ENCODE results near the gene BCL11A. TPM values are rescaled to one million over a fixed set of nuclear protein-coding genes. Genes with fewer than 3 reads are reported as not detected.

The BCL11A gene
- total RNA-seq, 4 donors from 2014 or later = 23.9 to 46.2 (median 33.8) TPM

DNA sequence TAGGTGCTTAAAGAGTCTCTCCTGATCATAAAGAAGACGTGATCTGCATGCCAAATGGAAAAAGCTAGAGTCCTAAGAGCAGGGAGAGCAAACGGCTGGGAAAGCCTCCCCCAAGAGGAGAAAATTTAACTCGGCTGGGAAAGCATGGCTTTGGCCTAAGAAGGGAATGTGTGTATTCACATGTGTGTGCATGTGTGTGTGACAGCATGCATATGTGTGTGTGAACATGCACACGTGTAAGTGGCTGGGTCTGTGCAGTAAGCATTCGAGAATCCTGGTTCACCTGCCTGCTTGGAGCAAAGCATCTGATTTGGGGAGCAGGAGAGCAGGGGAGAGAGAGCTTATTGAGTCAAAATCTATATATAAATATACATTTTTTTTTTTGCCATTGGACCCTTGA lies 30.1 kb upstream of the BCL11A start:
- Histone ChIP-seq H3K27ac (no peak overlapping the region), H3K4me3 (no peak overlapping the region), H3K9me3 (no peaks in the 10 kb centered on the region), H3K4me1 (peaks cover 0 to 21% (median 0%) of the 10 kb centered on the region in 3 donors), H3K36me3 (no peaks in the 10 kb centered on the region), H3K27me3 (peaks cover 0 to 56% (median 0%) of the 10 kb centered on the region in 4 donors)
- DNase-seq = no peak
- WGBS, 2 donors = 65 to 78% methylated on average over 5 of the region's 5 CpGs
- intact Hi-C loops (cut with DNase I) = loop anchor here (10.0 kb wide), 1 partner anchor 1819 kb away; no protein-coding TSS in a partner anchor
- TF ChIP-seq POLR2A (IDR thresholded peaks at IDR 0.05) = no peak
- TF ChIP-seq, protein P1, sequence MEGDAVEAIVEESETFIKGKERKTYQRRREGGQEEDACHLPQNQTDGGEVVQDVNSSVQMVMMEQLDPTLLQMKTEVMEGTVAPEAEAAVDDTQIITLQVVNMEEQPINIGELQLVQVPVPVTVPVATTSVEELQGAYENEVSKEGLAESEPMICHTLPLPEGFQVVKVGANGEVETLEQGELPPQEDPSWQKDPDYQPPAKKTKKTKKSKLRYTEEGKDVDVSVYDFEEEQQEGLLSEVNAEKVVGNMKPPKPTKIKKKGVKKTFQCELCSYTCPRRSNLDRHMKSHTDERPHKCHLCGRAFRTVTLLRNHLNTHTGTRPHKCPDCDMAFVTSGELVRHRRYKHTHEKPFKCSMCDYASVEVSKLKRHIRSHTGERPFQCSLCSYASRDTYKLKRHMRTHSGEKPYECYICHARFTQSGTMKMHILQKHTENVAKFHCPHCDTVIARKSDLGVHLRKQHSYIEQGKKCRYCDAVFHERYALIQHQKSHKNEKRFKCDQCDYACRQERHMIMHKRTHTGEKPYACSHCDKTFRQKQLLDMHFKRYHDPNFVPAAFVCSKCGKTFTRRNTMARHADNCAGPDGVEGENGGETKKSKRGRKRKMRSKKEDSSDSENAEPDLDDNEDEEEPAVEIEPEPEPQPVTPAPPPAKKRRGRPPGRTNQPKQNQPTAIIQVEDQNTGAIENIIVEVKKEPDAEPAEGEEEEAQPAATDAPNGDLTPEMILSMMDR (IDR thresholded peaks at IDR 0.05) = no peak

DNA sequence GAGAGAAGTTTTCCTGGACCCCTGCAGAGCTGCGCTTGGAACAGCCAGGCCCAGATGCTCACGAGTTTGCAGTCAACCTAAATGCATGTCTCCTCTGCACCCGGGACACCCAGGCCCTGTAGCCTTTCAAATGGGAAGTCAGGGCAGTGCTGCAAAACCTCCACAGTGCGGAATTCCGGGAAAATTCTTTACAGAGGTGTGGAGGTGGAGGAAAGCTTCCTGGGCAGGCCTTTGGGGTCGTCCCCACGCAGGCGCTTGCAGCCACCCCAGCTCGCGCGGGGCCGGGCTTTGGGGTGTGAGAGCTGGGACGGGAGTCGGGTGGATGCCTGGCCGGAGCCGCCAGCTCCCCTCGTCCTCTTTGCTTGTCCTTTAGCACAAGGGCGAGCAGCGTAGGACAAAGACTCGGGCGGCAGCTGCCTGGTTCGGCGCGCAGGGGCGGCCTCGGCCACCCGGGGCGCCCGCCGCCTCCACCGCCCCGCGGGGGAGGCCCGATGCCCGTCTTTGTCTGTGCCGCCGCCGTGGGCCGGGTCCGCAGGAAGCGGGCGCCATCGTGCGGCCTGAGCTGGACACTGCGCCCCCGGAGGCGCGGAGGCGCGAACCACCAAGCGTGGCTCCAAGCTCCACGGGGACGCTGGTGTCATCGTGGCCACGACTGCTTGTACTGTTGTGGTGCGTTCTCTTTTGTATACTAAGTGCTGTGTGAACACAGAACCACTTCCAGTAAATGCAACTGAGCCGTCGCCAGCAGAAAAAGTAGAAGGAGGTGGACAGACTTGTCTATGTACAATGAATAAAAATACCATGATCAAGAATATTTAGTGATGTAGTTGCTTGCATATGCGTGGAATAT lies 28.2 kb upstream of the BCL11A start:
- peak; percentile 5 for DNase-seq
- Histone ChIP-seq H3K4me3 (peak overlapping the region; percentile 28 to 62 (median 44)), H3K9me3 (no peaks in the 10 kb centered on the region), H3K27me3 (peaks cover 0 to 52% (median 0%) of the 10 kb centered on the region in 4 donors), H3K4me1 (peaks cover 0 to 21% (median 0%) of the 10 kb centered on the region in 3 donors), H3K27ac (no peak overlapping the region), H3K36me3 (no peaks in the 10 kb centered on the region)
- TF ChIP-seq POLR2A (IDR thresholded peaks at IDR 0.05) = no peak
- TF ChIP-seq, protein P1 (IDR thresholded peaks at IDR 0.05) = peak; percentile 80 to 97 (median 88)
- 9 to 10% methylated on average over 11 to 13 of the region's 59 CpGs for WGBS, 2 donors
- intact Hi-C loops (cut with DNase I) = loop anchor here (10.0 kb wide), 1 partner anchor 1817 kb away; no protein-coding TSS in a partner anchor

DNA sequence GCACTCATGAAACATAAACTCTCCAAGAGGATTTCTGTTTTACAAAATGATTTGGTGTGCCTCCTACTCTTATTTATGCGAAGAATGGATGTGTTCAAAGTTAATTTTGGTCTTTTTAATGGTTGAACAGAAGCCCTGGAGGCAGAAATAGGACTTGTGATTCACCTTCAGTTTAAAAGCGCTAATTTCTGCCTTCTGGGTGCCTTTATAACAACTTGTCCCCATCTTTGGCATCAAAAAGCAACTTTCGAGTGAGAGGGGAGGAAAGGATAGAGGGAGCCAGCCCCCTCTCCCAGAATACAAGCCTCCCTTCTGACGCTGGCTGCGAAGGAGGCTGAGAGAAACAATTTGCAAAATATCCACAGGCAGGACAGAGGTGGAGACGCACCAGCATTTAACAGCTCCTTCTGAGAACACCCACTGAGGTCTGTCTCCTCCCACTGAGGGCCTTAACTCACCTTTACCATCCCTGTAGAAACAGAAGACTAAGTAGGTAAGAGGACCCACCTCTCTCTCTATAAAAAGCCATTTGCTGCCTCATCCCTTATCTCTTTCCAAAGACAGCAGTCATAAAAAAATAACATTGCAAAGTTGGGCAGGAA lies 24.3 kb upstream of the BCL11A start:
- no peaks in the 10 kb centered on the region for H3K9me3 ChIP-seq
- peaks cover 0 to 37% (median 0%) of the 10 kb centered on the region in 4 donors for H3K27me3 ChIP-seq
- no peaks in the 10 kb centered on the region for H3K36me3 ChIP-seq
- TF ChIP-seq, protein P1 (IDR thresholded peaks at IDR 0.05) = no peak
- no peak for TF ChIP-seq POLR2A (IDR thresholded peaks at IDR 0.05)
- intact Hi-C loops (cut with DNase I) = no loop called here
- WGBS, 2 donors = 84 to 91% methylated on average over 6 of the region's 6 CpGs
- no peak overlapping the region for H3K27ac ChIP-seq
- peaks cover 0 to 11% (median 0%) of the 10 kb centered on the region in 3 donors for H3K4me1 ChIP-seq
- H3K4me3 ChIP-seq = no peak overlapping the region
- no peak for DNase-seq

DNA sequence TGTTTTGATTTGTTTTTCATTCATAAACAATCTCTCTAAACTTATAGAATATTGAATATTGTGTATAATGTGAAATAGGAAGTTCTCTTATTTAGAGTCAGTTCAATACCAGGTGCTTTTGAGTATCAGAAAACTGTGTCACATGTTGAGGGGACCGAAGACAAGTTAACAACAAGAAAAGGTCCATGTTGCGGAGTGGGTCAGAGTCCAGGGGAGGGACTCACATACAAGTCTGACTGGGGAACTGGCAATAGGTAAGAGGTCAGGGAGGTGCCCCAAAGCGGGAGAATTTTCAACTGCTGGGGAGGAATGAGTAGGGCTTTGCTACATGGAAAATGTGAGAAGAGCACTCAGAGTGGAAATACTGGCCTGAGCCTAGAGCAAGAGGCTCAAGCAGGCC lies 19.8 kb upstream of the BCL11A start:
- TF ChIP-seq, protein P1 (IDR thresholded peaks at IDR 0.05) = no peak
- TF ChIP-seq POLR2A (IDR thresholded peaks at IDR 0.05) = no peak
- Histone ChIP-seq H3K4me3 (no peak overlapping the region), H3K4me1 (peaks cover 0 to 19% (median 5%) of the 10 kb centered on the region in 3 donors), H3K27ac (no peak overlapping the region), H3K9me3 (no peaks in the 10 kb centered on the region), H3K36me3 (no peaks in the 10 kb centered on the region), H3K27me3 (peaks cover 0 to 57% (median 10%) of the 10 kb centered on the region in 4 donors)
- intact Hi-C loops (cut with DNase I) = no loop called here
- DNase-seq = no peak
- WGBS, 2 donors = 86 to 92% methylated on average over 3 of the region's 3 CpGs

DNA sequence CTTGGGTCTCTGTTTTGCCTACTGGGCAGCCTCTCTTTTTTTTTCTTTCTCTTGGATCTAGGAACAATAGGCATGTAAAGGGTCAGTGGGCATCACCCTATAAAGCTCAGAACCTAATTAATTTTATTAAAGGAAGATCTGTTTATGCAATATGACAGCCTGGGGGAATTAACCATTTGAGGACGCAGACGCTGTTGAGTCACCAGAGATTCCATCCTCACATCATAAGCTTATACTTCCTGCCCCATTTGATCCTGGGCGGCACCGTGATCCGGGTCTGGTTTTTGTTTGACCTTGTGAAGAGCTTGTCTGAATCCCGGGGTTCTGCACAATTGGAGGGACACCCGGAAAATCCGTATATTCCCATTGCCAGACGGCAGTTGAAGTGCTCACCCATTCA lies 16.8 kb upstream of the BCL11A start:
- no peaks in the 10 kb centered on the region for H3K9me3 ChIP-seq
- H3K4me3 ChIP-seq = no peak overlapping the region
- DNase-seq = no peak
- 4% methylated on average over 9 of the region's 9 CpGs for WGBS, 2 donors
- TF ChIP-seq POLR2A (IDR thresholded peaks at IDR 0.05) = no peak
- TF ChIP-seq, protein P1 (IDR thresholded peaks at IDR 0.05) = no peak
- H3K27ac ChIP-seq = no peak overlapping the region
- H3K27me3 ChIP-seq = peaks cover 0 to 86% (median 14%) of the 10 kb centered on the region in 4 donors
- intact Hi-C loops (cut with DNase I) = no loop called here
- H3K4me1 ChIP-seq = peaks cover 0 to 19% (median 5%) of the 10 kb centered on the region in 3 donors
- H3K36me3 ChIP-seq = no peaks in the 10 kb centered on the region

All from esophagus squamous epithelium (tissue), 5 donors.